A549 treated with RU486 at 1 μM for 4 hours (cell line): ENCODE results near the gene PDPN. TPM values are rescaled to one million over a fixed set of nuclear protein-coding genes. Genes with fewer than 3 reads are reported as not detected.

Source experiments
- total RNA-seq: library from RNA; stranded (reverse); fragments of 200-300 nt; extraction: Qiagen RNA extraction; gene quantifications from 5 replicates; pipeline ENCODE4 v1.2.3, GENCODE V29; 2022; ENCODE audit warnings: low read depth

The PDPN gene, protein sequence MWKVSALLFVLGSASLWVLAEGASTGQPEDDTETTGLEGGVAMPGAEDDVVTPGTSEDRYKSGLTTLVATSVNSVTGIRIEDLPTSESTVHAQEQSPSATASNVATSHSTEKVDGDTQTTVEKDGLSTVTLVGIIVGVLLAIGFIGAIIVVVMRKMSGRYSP
- not detected in 5 replicates for total RNA-seq

DNA sequence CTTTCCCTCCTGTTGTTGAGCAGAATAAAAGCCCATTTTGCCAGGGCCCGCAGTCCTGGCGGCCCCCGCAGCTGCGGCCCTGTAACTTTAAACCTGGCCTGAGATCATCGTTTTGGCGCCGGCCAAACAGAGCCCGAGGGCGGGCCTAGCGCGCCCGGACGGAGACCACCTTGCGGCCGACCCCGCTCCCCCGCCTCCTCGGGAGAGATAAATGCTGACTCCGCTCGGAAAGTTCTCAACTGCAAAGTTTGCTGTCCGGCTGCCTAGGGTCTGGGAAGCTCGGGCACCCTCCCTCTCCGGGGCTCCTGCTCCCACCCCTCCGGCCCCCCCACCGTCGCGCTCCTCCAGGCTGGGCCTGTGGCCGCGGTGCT, at the start of gene PDPN:
Gene PDPN, plus strand, starts transcription at position 238 of the 371 bp plus-strand sequence. CDS start 202 bp downstream, outside the sequence.

Other genes with a start within 250 kb of the PDPN start
- gene PRAMEF14, start 236.7 kb upstream of the PDPN start, total RNA-seq = not detected in 5 replicates
- not detected in 5 replicates for gene PRAMEF19, start 211.9 kb upstream of the PDPN start, total RNA-seq
- not detected in 5 replicates for gene PRAMEF17, start 194.2 kb upstream of the PDPN start, total RNA-seq
- gene PRAMEF20, start 173.4 kb upstream of the PDPN start, total RNA-seq = not detected in 5 replicates
- not detected in 5 replicates for gene LRRC38, start 69.8 kb upstream of the PDPN start, total RNA-seq
- gene PRDM2, start 116.4 kb downstream of the PDPN start, total RNA-seq = 6.4 to 9.6 TPM (median 8.9 TPM) in 5 replicates